Muscle of leg (tissue), 11 donors: ENCODE data around the gene TRIM59. TPM values are rescaled to one million over a fixed set of nuclear protein-coding genes. Genes with fewer than 3 reads are reported as not detected.

ENCODE experiments used
- DNase-seq: peaks from one replicate; pipeline ENCODE4 v3.0.0; 2013
- H3K27ac ChIP-seq: one replicate; pipeline ENCODE4 v1.5.1; 2013; ENCODE audit warnings: mild to moderate bottlenecking, low read length, control low read depth
- H3K27me3 ChIP-seq: one replicate; pipeline ENCODE4 v1.6.1; 2013; ENCODE audit warnings: low read length; ENCODE audit not compliant: control insufficient read depth, insufficient read depth
- H3K36me3 ChIP-seq: one replicate; pipeline ENCODE4 v1.6.1; 2013; ENCODE audit warnings: low read length; ENCODE audit not compliant: control insufficient read depth, insufficient read depth
- H3K4me1 ChIP-seq: one replicate; pipeline ENCODE4 v1.6.1; 2013; ENCODE audit warnings: low read length; ENCODE audit not compliant: control insufficient read depth, insufficient read depth
- H3K4me3 ChIP-seq: one replicate; pipeline ENCODE4 v1.5.1; 2013; ENCODE audit warnings: low read length, control low read depth
- H3K9me3 ChIP-seq: replicated peaks from 2 replicates; pipeline ENCODE4 v1.6.1; 2013; ENCODE audit warnings: low read depth, low read length; ENCODE audit not compliant: control insufficient read depth
- WGBS: methylation state at CpG from one replicate; pipeline ENCODE4 v1.1.5; 2013; ENCODE audit warnings: missing lambda C conversion rate; ENCODE audit not compliant: insufficient coverage; 5-methylcytosine and 5-hydroxymethylcytosine counted together
- polyA plus RNA-seq, 8 donors: library from polyadenylated mRNA; unstranded; fragments of 120-200 nt; gene quantifications; one replicate each; pipeline versions ENCODE4 v1.2.1 to v1.2.3, GENCODE V29; 2013; ENCODE audit warnings: inconsistent platforms in 1 of 8, low replicate concordance in 1 of 8; ENCODE audit not compliant: insufficient read length in 8 of 8, insufficient read depth in 1 of 8
- total RNA-seq: library from RNA; stranded (reverse); fragments of 120-200 nt; gene quantifications from one replicate; pipeline ENCODE4 v1.2.4, GENCODE V29; 2013

Gene TRIM59
- total and polyA plus RNA-seq, 9 donors, result 8.8 to 15.0 (median 10.6) TPM

GRCh38 chr3:160477750-160478149 lies 28.2 kb upstream of the TRIM59 start:
- DNase-seq, result no peak
- Histone ChIP-seq H3K4me1 (no peaks in the 10 kb centered on the region), H3K27me3 (no peaks in the 10 kb centered on the region), H3K36me3 (no peaks in the 10 kb centered on the region), H3K9me3 (no peaks in the 10 kb centered on the region), H3K27ac (no peak overlapping the region), H3K4me3 (no peak overlapping the region)
- 64% methylated on average over 5 of the region's 5 CpGs for WGBS

- Histone ChIP-seq H3K4me1 (no peaks in the 10 kb centered on the region), H3K4me3 (no peak overlapping the region), H3K9me3 (peaks cover 7% of the 10 kb centered on the region), H3K27ac (no peak overlapping the region), H3K27me3 (no peaks in the 10 kb centered on the region), H3K36me3 (no peaks in the 10 kb centered on the region)
- WGBS, result 100% methylated on average over 1 of the region's 2 CpGs
- no peak for DNase-seq
Observed at GRCh38 chr3:160475884-160476283, 26.3 kb upstream of the TRIM59 start.

- Histone ChIP-seq H3K4me3 (no peak overlapping the region), H3K36me3 (no peaks in the 10 kb centered on the region), H3K27me3 (no peaks in the 10 kb centered on the region), H3K9me3 (peaks cover 12% of the 10 kb centered on the region), H3K4me1 (no peaks in the 10 kb centered on the region), H3K27ac (no peak overlapping the region)
- no CpG with 5 or more reads among the region's 2 CpGs for WGBS
- no peak for DNase-seq
Observed at GRCh38 chr3:160475153-160475552, 25.6 kb upstream of the TRIM59 start.

GRCh38 chr3:160474416-160474838 lies 24.8 kb upstream of the TRIM59 start:
- Histone ChIP-seq H3K4me1 (no peaks in the 10 kb centered on the region), H3K27ac (no peak overlapping the region), H3K4me3 (no peak overlapping the region), H3K9me3 (peaks cover 12% of the 10 kb centered on the region), H3K27me3 (no peaks in the 10 kb centered on the region), H3K36me3 (no peaks in the 10 kb centered on the region)
- DNase-seq, result peak; percentile 32

GRCh38 chr3:160473978-160474377 lies 24.4 kb upstream of the TRIM59 start:
- Histone ChIP-seq H3K4me3 (no peak overlapping the region), H3K27me3 (no peaks in the 10 kb centered on the region), H3K9me3 (peaks cover 12% of the 10 kb centered on the region), H3K27ac (no peak overlapping the region), H3K4me1 (no peaks in the 10 kb centered on the region), H3K36me3 (no peaks in the 10 kb centered on the region)
- peak; percentile 61 for DNase-seq
- WGBS, result 38% methylated on average over 1 of the region's 1 CpG

GRCh38 chr3:160473221-160473620 lies 23.6 kb upstream of the TRIM59 start:
- Histone ChIP-seq H3K9me3 (peaks cover 12% of the 10 kb centered on the region), H3K4me1 (no peaks in the 10 kb centered on the region), H3K4me3 (no peak overlapping the region), H3K27me3 (no peaks in the 10 kb centered on the region), H3K36me3 (no peaks in the 10 kb centered on the region), H3K27ac (no peak overlapping the region)
- WGBS, result no CpG with 5 or more reads among the region's 1 CpG
- DNase-seq, result no peak

GRCh38 chr3:160472344-160472743 lies 22.8 kb upstream of the TRIM59 start:
- no CpG with 5 or more reads among the region's 2 CpGs for WGBS
- no peaks in the 10 kb centered on the region for H3K36me3 ChIP-seq
- no peak overlapping the region for H3K27ac ChIP-seq
- H3K4me1 ChIP-seq, result no peaks in the 10 kb centered on the region
- no peak overlapping the region for H3K4me3 ChIP-seq
- no peaks in the 10 kb centered on the region for H3K27me3 ChIP-seq
- peaks cover 12% of the 10 kb centered on the region for H3K9me3 ChIP-seq
- no peak for DNase-seq

GRCh38 chr3:160471892-160472291 lies 22.3 kb upstream of the TRIM59 start:
- H3K9me3 ChIP-seq, result peaks cover 12% of the 10 kb centered on the region

GRCh38 chr3:160470181-160470580 lies 20.6 kb upstream of the TRIM59 start:
- no peak for DNase-seq
- Histone ChIP-seq H3K27me3 (no peaks in the 10 kb centered on the region), H3K27ac (no peak overlapping the region), H3K36me3 (no peaks in the 10 kb centered on the region), H3K4me1 (no peaks in the 10 kb centered on the region), H3K9me3 (peaks cover 12% of the 10 kb centered on the region), H3K4me3 (no peak overlapping the region)
- WGBS, result 88% methylated on average over 5 of the region's 5 CpGs

More at GRCh38 chr3:160471892-160472291, 22.3 kb upstream of the TRIM59 start:
- Histone ChIP-seq H3K27ac (no peak overlapping the region), H3K4me1 (no peaks in the 10 kb centered on the region), H3K36me3 (no peaks in the 10 kb centered on the region), H3K27me3 (no peaks in the 10 kb centered on the region), H3K4me3 (no peak overlapping the region)
- no peak for DNase-seq
- 83% methylated on average over 1 of the region's 2 CpGs for WGBS

GRCh38 chr3:160464971-160465370 lies 15.4 kb upstream of the TRIM59 start:
- Histone ChIP-seq H3K4me1 (no peaks in the 10 kb centered on the region), H3K27me3 (no peaks in the 10 kb centered on the region), H3K27ac (no peak overlapping the region), H3K4me3 (no peak overlapping the region), H3K36me3 (no peaks in the 10 kb centered on the region), H3K9me3 (no peaks in the 10 kb centered on the region)
- DNase-seq, result no peak
- WGBS, result no CpG with 5 or more reads among the region's 1 CpG

GRCh38 chr3:160464321-160464720 lies 14.7 kb upstream of the TRIM59 start:
- no CpG with 5 or more reads among the region's 2 CpGs for WGBS
- H3K36me3 ChIP-seq, result no peaks in the 10 kb centered on the region

More at GRCh38 chr3:160464321-160464720, 14.7 kb upstream of the TRIM59 start:
- Histone ChIP-seq H3K4me1 (no peaks in the 10 kb centered on the region), H3K27me3 (no peaks in the 10 kb centered on the region), H3K4me3 (no peak overlapping the region), H3K9me3 (no peaks in the 10 kb centered on the region), H3K27ac (no peak overlapping the region)
- no peak for DNase-seq
